Suprapubic skin (tissue), 4 donors: ENCODE data around the gene HAPLN1. TPM values are rescaled to one million over a fixed set of nuclear protein-coding genes. Genes with fewer than 3 reads are reported as not detected.

Source experiments
- DNase-seq, 2 donors: peaks; one replicate each; pipeline ENCODE4 v3.0.0-alpha.2; 2019; ENCODE audit warnings: low spot score in 2 of 2
- H3K27ac ChIP-seq: fragments of 200-600 bp; sonication (generic); one replicate; pipeline ENCODE4 v1.5.1; 2019
- H3K27me3 ChIP-seq: fragments of 200-600 bp; sonication (generic); one replicate; pipeline ENCODE4 v1.5.1; 2019
- H3K36me3 ChIP-seq: fragments of 200-600 bp; sonication (generic); one replicate; pipeline ENCODE4 v1.5.1; 2019
- H3K4me1 ChIP-seq: fragments of 200-600 bp; sonication (generic); one replicate; pipeline ENCODE4 v1.5.1; 2019
- H3K4me3 ChIP-seq: fragments of 200-600 bp; sonication (generic); one replicate; pipeline ENCODE4 v1.5.1; 2019; ENCODE audit warnings: mild to moderate bottlenecking
- H3K9me3 ChIP-seq: fragments of 200-600 bp; sonication (generic); one replicate; pipeline ENCODE4 v1.5.1; 2019
- CTCF ChIP-seq, 2 donors: fragments of 200-600 bp in 1 of 2; fragments of 450-650 bp in 1 of 2; sonication (generic) in 1 of 2; IDR thresholded peaks; one replicate each; pipeline ENCODE4 v1.5.1; 2016 to 2019; ENCODE audit warnings: antibody characterized with exemption in 2 of 2, mild to moderate bottlenecking in 1 of 2, moderate library complexity in 1 of 2
- EP300 ChIP-seq: sonication (generic); formaldehyde crosslinking; IDR thresholded peaks from one replicate; pipeline ENCODE4 v1.6.1; 2017; ENCODE audit warnings: antibody characterized with exemption
- POLR2A ChIP-seq, 2 donors: fragments of 450-650 bp; IDR thresholded peaks; one replicate each; pipeline ENCODE4 v1.6.1; 2017; ENCODE audit warnings: antibody characterized with exemption in 2 of 2, mild to moderate bottlenecking in 2 of 2, moderate library complexity in 2 of 2
- POLR2AphosphoS5 ChIP-seq, 3 donors: sonication (generic); formaldehyde crosslinking; IDR thresholded peaks; one replicate each; pipeline ENCODE4 v1.6.1; 2017; ENCODE audit warnings: antibody characterized with exemption in 3 of 3
- WGBS: methylation state at CpG from one replicate; pipeline ENCODE4 v1.1.5; 2018; 5-methylcytosine and 5-hydroxymethylcytosine counted together
- total RNA-seq, 4 donors: library from RNA; depleted of rRNA; stranded (reverse); fragments of >200 nt; gene quantifications; one replicate each; pipeline ENCODE4 v1.1.0, GENCODE V29; 2016

Gene HAPLN1
- total RNA-seq, 4 donors from 2014 or later = 0.42 TPM; not detected in 3

DNA sequence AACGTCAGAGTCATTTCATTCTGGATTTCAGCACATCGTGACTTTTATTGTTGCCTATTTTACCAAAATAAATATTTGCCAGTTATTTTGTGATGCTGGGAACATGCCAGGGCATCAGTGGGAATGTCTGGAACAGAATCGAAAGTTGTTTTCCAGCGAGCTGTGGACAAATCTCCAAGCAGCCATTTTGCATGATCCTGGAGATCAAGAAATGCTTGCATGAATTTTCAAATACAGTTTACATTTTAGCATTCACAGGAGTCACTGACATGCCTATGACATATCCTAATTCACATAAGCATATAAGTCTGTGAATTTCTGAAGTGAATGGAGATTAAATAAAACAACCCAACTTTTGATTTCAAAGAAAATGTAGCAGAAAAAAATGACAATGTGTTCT is 129.7 kb downstream of the HAPLN1 start:
- Histone ChIP-seq H3K27me3 (no peaks in the 10 kb centered on the region), H3K9me3 (no peaks in the 10 kb centered on the region)
- WGBS = 65% methylated on average over 4 of the region's 4 CpGs

DNA sequence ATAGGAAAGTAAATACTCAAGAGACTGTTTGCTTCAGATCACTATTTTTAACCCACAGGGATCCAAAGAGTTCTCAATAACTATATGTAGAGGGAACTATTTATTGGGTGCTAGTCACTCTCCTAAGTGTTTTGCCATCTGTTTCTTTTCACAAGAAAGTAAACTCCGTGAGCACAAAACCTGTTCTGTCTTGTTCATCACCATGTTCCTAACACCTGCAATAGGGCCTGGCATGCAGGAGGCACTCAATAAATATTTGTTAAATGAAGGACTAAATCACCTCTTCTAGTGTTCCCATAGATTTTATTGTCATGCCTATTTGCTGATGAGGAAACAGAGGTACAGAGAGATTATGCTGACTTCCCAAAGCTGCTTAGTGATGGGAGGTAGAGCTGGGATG is 130.9 kb downstream of the HAPLN1 start:
- TF ChIP-seq CTCF (IDR thresholded peaks at IDR 0.05) = no peak
- no peak for TF ChIP-seq POLR2AphosphoS5 (IDR thresholded peaks at IDR 0.05)
- no peak for TF ChIP-seq EP300
- no peak for TF ChIP-seq POLR2A (IDR thresholded peaks at IDR 0.05)
- no peaks in the 10 kb centered on the region for H3K36me3 ChIP-seq
- DNase-seq = no peak
- no peak overlapping the region for H3K4me3 ChIP-seq
- no peak overlapping the region for H3K27ac ChIP-seq
- H3K27me3 ChIP-seq = no peaks in the 10 kb centered on the region
- no peaks in the 10 kb centered on the region for H3K4me1 ChIP-seq
- H3K9me3 ChIP-seq = no peaks in the 10 kb centered on the region
- 33% methylated on average over 1 of the region's 1 CpG for WGBS

More for the DNA sequence above, 129.7 kb downstream of the HAPLN1 start:
- Histone ChIP-seq H3K36me3 (no peaks in the 10 kb centered on the region), H3K4me3 (no peak overlapping the region), H3K4me1 (no peaks in the 10 kb centered on the region), H3K27ac (no peak overlapping the region)
- DNase-seq = no peak
- TF ChIP-seq POLR2AphosphoS5 (IDR thresholded peaks at IDR 0.05) = no peak
- TF ChIP-seq POLR2A (IDR thresholded peaks at IDR 0.05) = no peak
- no peak for TF ChIP-seq CTCF (IDR thresholded peaks at IDR 0.05)
- no peak for TF ChIP-seq EP300

Other genes starting within 250 kb of the HAPLN1 start
- 10 to 100 TPM; 22.8 to 30.3 (median 24.0) TPM for gene VCAN, start 249.1 kb downstream of the HAPLN1 start, total RNA-seq